ENCODE measurements around the gene KBTBD7. TPM values are rescaled to one million over a fixed set of nuclear protein-coding genes. Genes with fewer than 3 reads are reported as not detected.

KBTBD7 gene
- total and polyA plus RNA-seq, 4 donors = 2.0 to 6.9 (median 3.9) TPM

Other genes with a start within 250 kb of the KBTBD7 start
- 10 to 100 TPM; 71.6 to 77.0 TPM for gene ELF1, start 175.3 kb downstream of the KBTBD7 start, total RNA-seq
- gene ELF1, start 175.3 kb downstream of the KBTBD7 start, polyA plus RNA-seq = 10 to 100 TPM; 23.0 to 23.7 TPM
- 10 to 100 TPM; 11.2 to 14.3 TPM for gene WBP4, start 133.1 kb downstream of the KBTBD7 start, total RNA-seq
- 10 to 100 TPM in 1 of 2 donors, 1 to 10 TPM in 1; 9.9 to 17.9 TPM for gene WBP4, start 133.1 kb downstream of the KBTBD7 start, polyA plus RNA-seq
- gene KBTBD6, start 61.8 kb downstream of the KBTBD7 start, total RNA-seq = 1 to 10 TPM; 4.3 to 7.7 TPM
- 1 to 10 TPM; 2.4 to 3.1 TPM for gene KBTBD6, start 61.8 kb downstream of the KBTBD7 start, polyA plus RNA-seq
- 10 to 100 TPM in 1 of 2 donors, 1 to 10 TPM in 1; 6.8 to 13.7 TPM for gene MTRF1, start 69.0 kb upstream of the KBTBD7 start, total RNA-seq
- gene MTRF1, start 69.0 kb upstream of the KBTBD7 start, polyA plus RNA-seq = 10 to 100 TPM in 1 of 2 donors, 1 to 10 TPM in 1; 9.3 to 10.7 TPM
- gene NAA16, start 116.7 kb upstream of the KBTBD7 start, total RNA-seq = 10 to 100 TPM; 16.0 to 24.7 TPM
- 10 to 100 TPM in 1 of 2 donors, 1 to 10 TPM in 1; 5.8 to 16.6 TPM for gene NAA16, start 116.7 kb upstream of the KBTBD7 start, polyA plus RNA-seq

Data from aorta (tissue), 4 donors.